OCI-LY1 (cell line): ENCODE data around the gene LIF.

Source experiments
- H2AFZ ChIP-seq: fragments of 200-600 bp; sonication (generic), shearing (Covaris generic); 2 replicates; pipeline ENCODE4 v1.6.0; 2014; ENCODE audit warnings: antibody characterized with exemption, mild to moderate bottlenecking, low read length
- H3F3A ChIP-seq: fragments of 200-600 bp; sonication (generic), shearing (Covaris generic); 2 replicates; pipeline ENCODE4 v1.6.0; 2014; ENCODE audit warnings: mild to moderate bottlenecking, antibody characterized with exemption, low read length, moderate library complexity; ENCODE audit not compliant: insufficient read depth
- H3K27ac ChIP-seq: fragments of 200-600 bp; sonication (generic); 2 replicates; pipeline ENCODE4 v1.5.1; 2014; ENCODE audit warnings: low read length, mixed run types, mild to moderate bottlenecking, low read depth; ENCODE audit not compliant: poor library complexity, severe bottlenecking
- H3K27me3 ChIP-seq: fragments of 200-600 bp; sonication (generic); 2 replicates; pipeline ENCODE4 v1.6.0; 2014; ENCODE audit warnings: antibody characterized with exemption, mild to moderate bottlenecking, low read length, moderate library complexity; ENCODE audit not compliant: insufficient read depth
- H3K36me3 ChIP-seq: fragments of 200-600 bp; sonication (generic); 2 replicates; pipeline ENCODE4 v1.6.1; 2014; ENCODE audit warnings: mild to moderate bottlenecking, antibody characterized with exemption, low read length, moderate library complexity, mixed read lengths; ENCODE audit not compliant: insufficient read depth
- H3K4me1 ChIP-seq: fragments of 200-600 bp; sonication (generic); 2 replicates; pipeline ENCODE4 v1.5.1; 2014; ENCODE audit warnings: mild to moderate bottlenecking, low read length, moderate library complexity; ENCODE audit not compliant: insufficient read depth, severe bottlenecking
- H3K4me2 ChIP-seq: fragments of 200-600 bp; sonication (generic), shearing (Covaris generic); 2 replicates; pipeline ENCODE4 v1.6.1; 2014; ENCODE audit warnings: low read length
- H3K4me3 ChIP-seq: fragments of 200-600 bp; sonication (generic); 2 replicates; pipeline ENCODE4 v1.5.1; 2014; ENCODE audit warnings: low read length, low read depth, mild to moderate bottlenecking, mixed read lengths; ENCODE audit not compliant: poor library complexity, severe bottlenecking
- H3K79me2 ChIP-seq: fragments of 200-600 bp; shearing (Covaris generic); 2 replicates; pipeline ENCODE4 v1.6.1; 2016; ENCODE audit warnings: mixed run types, low read length, mixed read lengths; ENCODE audit not compliant: insufficient read depth
- H3K9ac ChIP-seq: fragments of 200-600 bp; sonication (generic), shearing (Covaris generic); 2 replicates; pipeline ENCODE4 v1.6.1; 2014; ENCODE audit warnings: mild to moderate bottlenecking, low read length, mixed read lengths
- H3K9me2 ChIP-seq: fragments of 200-600 bp; sonication (generic), shearing (Covaris generic); 2 replicates; pipeline ENCODE4 v1.6.1; 2014; ENCODE audit warnings: low read depth, mild to moderate bottlenecking, low read length, mixed read lengths
- H3K9me3 ChIP-seq: fragments of 200-600 bp; shearing (Covaris generic); 2 replicates; pipeline ENCODE4 v1.6.1; 2014; ENCODE audit warnings: low read length, mixed read lengths
- H4K20me1 ChIP-seq: fragments of 200-600 bp; sonication (generic), shearing (Covaris generic); 2 replicates; pipeline ENCODE4 v1.6.0; 2016; ENCODE audit warnings: mild to moderate bottlenecking, low read length; ENCODE audit not compliant: insufficient read depth
- CTCF ChIP-seq: fragments of 200-600 bp; sonication (generic), shearing (Covaris generic); IDR thresholded peaks from 2 replicates; pipeline ENCODE4 v1.5.1; 2017; ENCODE audit warnings: mild to moderate bottlenecking, antibody characterized with exemption, low read length, moderate library complexity, mixed read lengths
- EZH2 ChIP-seq: fragments of 200-600 bp; sonication (generic), shearing (Covaris generic); IDR thresholded peaks from 2 replicates; pipeline ENCODE4 v1.8.0; 2017; ENCODE audit warnings: borderline replicate concordance, mixed run types, mild to moderate bottlenecking, antibody characterized with exemption, low read length, moderate library complexity, mixed read lengths

Gene LIF

GRCh38 chr22:30230787-30231461, 15.6 kb downstream of the LIF start:
- Histone ChIP-seq H3K27ac (no peak overlapping the region), H2AFZ (no peak overlapping the region), H3K9me3 (no peaks in the 10 kb centered on the region), H3K4me1 (no peaks in the 10 kb centered on the region), H4K20me1 (no peaks in the 10 kb centered on the region), H3K9ac (no peak overlapping the region), H3K9me2 (no peaks in the 10 kb centered on the region), H3F3A (no peaks in the 10 kb centered on the region), H3K4me3 (no peak overlapping the region), H3K36me3 (no peaks in the 10 kb centered on the region), H3K79me2 (no peaks in the 10 kb centered on the region), H3K4me2 (no peak overlapping the region), H3K27me3 (peaks cover 3% of the 10 kb centered on the region; the same call in 1 of the 2 replicates)
- TF ChIP-seq CTCF, result no peak
- no peak for TF ChIP-seq EZH2

GRCh38 chr22:30230330-30230729, 16.2 kb downstream of the LIF start:
- Histone ChIP-seq H3K4me2 (no peak overlapping the region), H2AFZ (no peak overlapping the region), H3K4me3 (no peak overlapping the region), H3K36me3 (no peaks in the 10 kb centered on the region), H3F3A (no peaks in the 10 kb centered on the region), H3K4me1 (no peaks in the 10 kb centered on the region), H3K9me3 (no peaks in the 10 kb centered on the region), H3K9ac (no peak overlapping the region), H3K79me2 (no peaks in the 10 kb centered on the region), H3K9me2 (no peaks in the 10 kb centered on the region), H4K20me1 (no peaks in the 10 kb centered on the region), H3K27me3 (peaks cover 6% of the 10 kb centered on the region), H3K27ac (no peak overlapping the region)
- no peak for TF ChIP-seq EZH2
- TF ChIP-seq CTCF, result no peak

GRCh38 chr22:30228509-30229359, 17.8 kb downstream of the LIF start:
- H3K4me3 ChIP-seq, result no peak overlapping the region
- H3F3A ChIP-seq, result no peaks in the 10 kb centered on the region
- H3K9me3 ChIP-seq, result no peaks in the 10 kb centered on the region
- no peak overlapping the region for H2AFZ ChIP-seq
- no peaks in the 10 kb centered on the region for H3K79me2 ChIP-seq
- no peak for TF ChIP-seq EZH2
- no peak for TF ChIP-seq CTCF
- peaks cover 8% of the 10 kb centered on the region for H3K27me3 ChIP-seq
- H3K4me2 ChIP-seq, result no peak overlapping the region
- H4K20me1 ChIP-seq, result no peaks in the 10 kb centered on the region
- H3K36me3 ChIP-seq, result no peaks in the 10 kb centered on the region
- H3K27ac ChIP-seq, result no peak overlapping the region
- H3K9ac ChIP-seq, result no peak overlapping the region
- H3K4me1 ChIP-seq, result no peaks in the 10 kb centered on the region
- no peaks in the 10 kb centered on the region for H3K9me2 ChIP-seq
